Glomerular endothelial cell (primary cell): ENCODE results near the gene PTPN2. TPM values are rescaled to one million over a fixed set of nuclear protein-coding genes. Genes with fewer than 3 reads are reported as not detected.

Experiments used
- DNase-seq: peaks from one replicate; pipeline ENCODE4 v3.0.0-alpha.2; 2011; ENCODE audit warnings: low read depth, low spot score; ENCODE audit errors: extremely low read depth
- total RNA-seq: library from RNA; depleted of rRNA; stranded (reverse); fragments of >200 nt; gene quantifications from 2 replicates; pipeline ENCODE4 v1.2.3, GENCODE V29; 2015

The PTPN2 gene
- total RNA-seq, 1 donor from 2014 or later: 20.6 TPM

DNA sequence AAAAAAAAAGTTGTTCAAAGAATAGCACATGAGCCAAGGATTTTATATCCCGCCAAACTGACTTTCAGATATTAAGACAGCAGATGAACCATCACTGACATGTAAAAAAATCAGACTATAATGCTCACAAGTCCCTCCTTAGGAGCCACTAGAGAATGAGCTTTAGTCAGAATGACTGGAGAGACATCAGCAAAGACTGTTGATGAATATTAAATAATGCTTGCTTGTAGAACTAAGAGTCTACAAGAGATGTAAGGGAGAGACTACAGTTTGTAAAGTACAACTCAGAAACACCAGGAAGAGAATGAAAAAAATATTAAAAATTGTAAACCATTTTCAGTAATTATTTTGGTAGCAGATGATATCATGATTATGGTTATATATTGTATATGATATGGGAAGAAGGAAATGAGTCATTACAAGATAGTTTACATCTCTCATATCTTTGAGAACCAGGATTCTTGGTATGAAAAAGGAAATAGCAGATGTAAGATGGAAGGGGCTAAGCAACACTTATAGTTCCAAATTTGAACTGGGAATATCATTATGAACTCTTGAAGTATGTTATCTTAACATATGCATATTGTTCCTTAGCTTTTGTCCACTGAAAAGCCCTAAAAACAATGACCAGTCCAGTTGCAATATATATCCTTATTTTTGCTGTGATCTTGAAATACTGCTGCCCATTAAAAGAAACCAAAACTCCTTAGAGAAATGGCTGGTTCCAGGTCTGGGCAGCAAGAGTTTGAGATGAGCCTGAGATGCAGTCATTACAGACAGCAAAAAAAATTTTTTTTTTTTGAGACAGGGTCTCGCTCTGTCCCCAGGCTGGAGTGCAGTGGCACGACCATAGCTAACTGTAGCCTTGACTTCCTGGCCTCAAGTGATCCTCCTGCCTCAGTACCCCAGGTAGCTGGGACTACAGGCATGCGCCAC, 55.7 kb downstream of the PTPN2 start:
- DNase-seq: no peak

DNA sequence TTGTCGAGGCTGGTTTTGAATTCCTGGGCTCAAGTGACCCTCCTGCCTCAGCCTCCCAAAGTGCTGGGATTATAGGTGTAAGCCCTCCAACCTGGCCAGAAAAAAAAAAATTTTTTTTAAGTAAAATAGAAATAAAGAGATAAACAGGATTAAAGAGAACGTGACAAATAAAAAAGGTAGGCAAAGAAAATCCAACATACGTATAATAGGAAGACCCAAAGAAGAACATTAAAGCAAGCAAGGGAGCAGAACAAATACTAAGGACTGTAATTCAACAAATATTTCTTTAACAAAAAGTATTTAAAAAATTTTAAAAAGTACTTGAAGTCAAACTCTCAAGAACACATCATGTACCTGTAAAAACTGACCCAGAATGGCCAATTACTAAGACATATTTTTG, 56.4 kb downstream of the PTPN2 start:
- DNase-seq: no peak

DNA sequence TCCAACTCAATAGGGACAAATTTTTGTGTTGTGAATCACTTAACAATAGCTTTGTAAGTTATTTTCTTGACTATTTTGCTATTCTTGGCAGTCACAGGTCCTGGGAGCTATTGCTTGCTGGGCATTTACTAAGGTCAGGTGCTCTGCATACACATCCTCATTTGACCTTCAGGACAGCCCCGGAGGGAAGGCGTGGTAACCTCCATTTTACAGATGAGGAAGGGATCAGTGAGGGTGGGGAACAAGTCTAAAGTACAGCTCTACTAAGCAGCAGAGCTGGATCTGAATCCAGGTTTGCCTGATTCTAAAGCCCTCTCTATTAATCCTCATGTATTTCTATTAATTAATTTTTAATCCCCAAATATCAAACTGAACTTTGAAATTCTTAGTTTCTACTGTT, 58.8 kb downstream of the PTPN2 start:
- no peak for DNase-seq

DNA sequence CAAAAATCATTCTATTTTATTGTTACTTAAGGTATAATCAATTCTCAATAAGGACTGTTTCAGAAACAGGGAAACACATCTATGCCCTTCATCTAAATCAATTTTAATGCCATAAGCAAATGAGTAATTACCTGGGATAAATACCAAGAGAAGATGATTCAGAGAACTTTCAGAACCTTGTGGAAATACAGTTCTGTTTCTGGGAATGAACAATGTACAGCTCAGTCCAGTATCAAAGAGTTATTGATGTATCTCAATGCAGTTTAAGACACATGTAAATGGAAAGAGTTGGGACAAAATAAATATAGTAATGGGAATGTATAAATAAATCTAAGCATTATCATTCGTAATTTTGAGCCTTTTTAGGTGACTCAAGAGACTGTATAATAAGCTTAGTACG, 60.1 kb downstream of the PTPN2 start:
- DNase-seq: no peak

DNA sequence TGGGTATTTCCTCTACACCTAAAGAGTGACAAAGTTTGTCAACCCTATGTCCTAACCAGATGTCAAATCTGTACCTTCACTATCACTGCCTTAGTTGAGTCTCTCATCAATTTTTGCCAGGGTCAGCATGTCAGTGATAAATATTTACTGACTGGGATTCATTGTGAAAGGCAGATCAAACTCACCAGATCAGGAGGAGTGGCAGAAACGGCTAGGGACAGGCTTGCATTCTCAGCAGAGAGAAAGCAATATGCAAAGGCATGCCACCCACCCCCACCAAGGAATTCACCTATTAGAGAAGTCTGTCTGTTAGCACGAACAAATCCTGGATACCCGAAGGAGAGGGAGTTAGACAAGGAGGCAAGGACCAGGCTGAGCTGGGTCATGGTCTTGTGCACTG, 62.6 kb downstream of the PTPN2 start:
- DNase-seq: no peak

DNA sequence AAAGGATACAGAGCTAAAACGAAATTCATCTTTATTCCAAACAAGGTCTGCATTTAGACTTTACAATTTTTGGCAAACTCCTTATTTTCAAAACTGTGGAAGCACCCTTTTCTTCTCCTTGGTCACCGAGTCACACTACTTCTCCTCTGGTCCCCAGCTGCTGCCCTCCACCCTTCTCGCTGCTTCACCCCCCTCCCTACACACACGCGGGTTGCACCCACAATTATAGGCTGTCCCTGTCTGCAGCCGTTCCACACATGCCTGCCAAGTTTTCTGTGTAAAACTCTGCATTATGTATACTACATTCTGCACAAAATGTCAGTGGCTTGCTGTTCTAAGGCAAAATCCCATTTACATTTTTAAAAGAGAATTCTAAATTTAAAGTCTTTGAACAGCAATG, 63.5 kb downstream of the PTPN2 start:
- no peak for DNase-seq

DNA sequence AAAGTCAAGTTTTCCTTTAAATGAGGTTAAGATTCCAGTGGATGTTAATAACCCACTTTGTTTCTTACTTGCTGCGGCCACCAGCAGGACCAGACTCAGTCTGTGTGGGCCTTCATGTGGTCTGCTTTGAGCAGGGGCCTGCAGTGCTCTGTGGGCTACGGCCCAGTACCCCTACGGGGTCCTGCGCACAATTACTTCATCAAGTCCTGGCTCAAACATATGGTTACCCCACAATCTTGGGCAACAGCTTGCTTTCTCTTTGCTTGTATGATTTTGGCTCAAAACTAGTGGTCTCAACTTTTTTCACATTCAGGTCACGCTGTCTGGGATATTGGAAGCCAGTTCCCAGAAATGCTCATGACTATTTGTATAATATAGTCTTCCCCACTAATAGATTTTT, 64.2 kb downstream of the PTPN2 start:
- no peak for DNase-seq

DNA sequence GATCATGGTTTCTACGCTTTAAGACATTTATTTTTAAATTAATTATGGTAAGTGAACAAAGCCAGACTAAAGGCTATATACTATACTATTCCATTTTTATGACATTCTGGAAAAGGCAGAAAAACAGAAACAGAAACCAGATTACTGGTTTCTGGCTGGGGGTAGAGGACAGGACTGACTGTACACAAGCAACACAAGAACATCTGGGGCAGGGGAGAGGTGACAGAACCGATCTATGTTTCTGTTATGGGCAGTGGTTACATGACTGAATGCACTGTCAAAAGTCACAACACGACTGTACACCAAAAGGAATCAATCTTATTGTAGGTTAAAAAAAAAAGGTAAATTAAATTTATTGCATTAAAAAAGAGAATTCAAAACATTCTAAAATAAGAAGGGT, 64.7 kb downstream of the PTPN2 start:
- no peak for DNase-seq

DNA sequence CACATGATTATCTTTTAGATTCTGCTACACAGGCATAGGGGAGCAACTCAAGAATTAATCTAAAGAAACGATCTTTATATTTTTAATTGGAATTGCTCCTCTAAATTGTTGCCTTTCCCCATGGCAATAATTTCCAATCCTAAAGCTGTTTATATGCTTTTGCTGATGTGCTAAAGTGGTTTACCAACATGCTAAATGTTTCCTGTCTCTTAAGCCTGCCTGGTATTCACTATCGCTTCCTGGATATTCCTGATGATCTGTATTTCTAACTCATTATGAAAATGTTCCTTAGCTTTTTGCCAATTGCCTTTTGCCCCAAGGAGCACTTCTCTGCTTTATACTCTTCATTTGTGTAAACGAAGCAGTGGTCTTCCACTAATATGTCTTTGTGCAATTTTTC, 65.8 kb downstream of the PTPN2 start:
- no peak for DNase-seq

DNA sequence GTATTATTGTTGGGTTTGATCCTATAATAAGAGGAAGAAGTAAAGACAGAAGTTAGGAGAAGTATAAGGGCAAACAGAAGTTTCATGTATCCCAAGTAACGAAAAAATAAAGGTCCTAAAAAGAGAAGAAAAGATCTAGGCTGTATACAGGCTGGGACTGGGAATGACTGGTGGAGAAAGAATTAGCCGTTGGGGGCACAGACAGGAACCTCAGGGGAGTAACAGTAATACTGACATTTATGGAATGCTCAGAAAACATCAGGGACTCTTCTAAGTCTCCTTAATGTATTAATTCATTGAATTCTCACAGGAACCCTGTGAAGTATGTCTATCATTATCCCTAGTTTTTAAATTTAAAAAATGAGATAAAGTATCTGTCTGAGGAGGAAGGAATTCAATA, 67.6 kb downstream of the PTPN2 start:
- DNase-seq: no peak

DNA sequence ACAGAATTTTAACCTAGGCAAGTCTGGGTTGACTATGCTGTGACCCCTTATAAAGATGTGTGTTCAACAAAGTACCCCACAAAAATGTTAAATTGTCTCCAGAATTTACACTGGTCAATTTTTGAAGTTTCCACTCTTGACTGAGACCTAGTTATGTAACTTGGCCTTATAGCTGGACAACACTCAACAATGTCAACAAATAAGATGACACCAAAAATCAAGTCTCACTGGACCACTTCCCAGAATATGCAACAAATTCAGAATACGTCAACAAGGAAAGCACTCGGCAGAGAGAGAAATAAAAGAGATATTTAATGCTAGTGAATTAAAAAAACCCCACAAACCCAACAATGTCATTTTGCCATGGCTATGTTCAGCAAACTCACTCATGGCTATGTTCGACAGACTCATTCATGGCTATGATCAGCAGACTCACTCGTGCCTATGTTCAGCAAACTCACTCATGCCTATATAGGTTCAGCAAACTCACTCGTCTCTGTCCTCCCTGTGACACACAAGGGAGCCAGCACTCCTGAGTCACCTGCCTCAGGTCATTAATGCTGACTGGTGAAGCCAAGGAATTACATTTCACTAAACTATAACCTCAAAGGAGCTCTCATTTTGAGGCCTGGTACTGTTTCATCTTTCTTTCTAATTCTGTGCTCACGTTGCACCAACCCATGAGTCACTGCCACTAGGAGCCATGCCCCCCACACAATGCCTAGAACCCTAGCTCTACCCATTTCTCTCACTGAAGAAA, 72.7 kb downstream of the PTPN2 start:
- no peak for DNase-seq

DNA sequence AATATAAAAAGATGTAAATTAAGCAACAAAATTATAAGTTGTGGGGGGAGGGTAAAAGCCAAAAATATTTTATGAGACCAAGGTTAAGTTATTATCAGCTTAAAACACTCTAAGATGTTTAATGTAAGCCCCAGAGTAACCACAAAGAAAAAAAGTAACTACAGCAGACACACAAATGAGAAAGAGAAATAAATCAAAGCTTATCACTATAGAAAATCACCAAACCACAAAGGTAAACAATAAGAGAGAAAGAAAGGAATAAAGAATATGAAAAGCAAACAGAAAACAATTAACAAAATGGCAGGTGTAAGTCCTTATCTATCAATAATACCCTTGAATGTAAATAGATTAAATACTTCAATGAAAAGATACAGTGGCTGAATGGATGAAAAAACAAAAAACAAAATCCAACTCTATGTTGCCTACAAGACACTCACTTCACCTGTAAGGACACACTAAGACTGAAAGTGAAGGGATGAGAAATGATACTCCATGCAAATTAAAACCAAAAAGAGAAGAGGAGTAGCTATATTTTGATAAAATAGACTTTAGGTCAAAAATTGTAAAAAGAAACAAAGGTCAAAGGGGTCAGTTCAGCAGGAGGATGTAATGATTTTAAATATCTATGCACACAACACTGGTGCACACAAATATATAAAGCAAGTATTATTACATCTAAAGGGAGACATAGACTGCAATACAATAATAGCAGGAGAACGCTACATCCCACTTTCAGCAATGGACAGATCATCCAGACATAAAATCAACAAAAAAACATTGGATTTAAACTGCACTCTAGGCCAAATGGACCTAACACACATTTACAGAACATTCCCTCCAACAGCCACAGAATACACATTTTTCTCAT, 80.7 kb downstream of the PTPN2 start:
- DNase-seq: no peak

DNA sequence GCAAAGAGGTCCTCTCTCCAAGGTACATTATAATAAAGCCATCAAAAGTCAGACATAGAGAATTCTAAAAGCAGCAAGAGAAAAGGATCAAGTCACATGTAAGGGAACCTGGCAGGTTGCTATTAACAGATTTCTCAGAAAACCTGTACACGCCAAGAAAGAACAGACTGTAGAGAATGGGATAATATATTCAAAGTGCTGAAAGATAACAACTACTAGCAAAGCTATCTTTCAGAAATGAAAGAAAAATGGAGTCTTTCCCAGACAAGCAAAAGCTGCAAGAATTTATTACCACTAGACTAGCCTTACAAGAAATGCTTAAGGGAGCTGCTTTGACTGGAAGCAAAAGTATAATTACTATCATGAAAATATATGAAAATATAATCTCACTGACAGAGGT, 81.5 kb downstream of the PTPN2 start:
- no peak for DNase-seq

DNA sequence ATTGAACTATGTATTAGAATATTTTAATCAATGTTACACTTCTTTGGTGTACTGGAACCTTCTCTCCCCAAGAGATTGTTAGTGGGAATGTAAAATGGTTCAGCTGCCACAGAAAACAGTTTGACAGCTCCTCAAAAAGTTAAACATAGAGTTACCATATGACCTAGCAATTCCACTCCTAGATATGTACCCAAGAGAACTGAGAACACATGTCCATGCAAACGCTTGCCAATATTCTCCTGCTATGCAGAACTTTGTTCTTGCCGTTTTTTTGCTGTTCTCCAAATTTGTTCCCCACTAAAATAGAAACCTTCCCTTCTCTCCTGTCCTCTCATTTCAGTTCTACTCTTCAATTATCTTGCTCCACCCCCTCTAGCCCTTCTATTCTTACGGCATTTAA, 87.6 kb downstream of the PTPN2 start:
- no peak for DNase-seq

DNA sequence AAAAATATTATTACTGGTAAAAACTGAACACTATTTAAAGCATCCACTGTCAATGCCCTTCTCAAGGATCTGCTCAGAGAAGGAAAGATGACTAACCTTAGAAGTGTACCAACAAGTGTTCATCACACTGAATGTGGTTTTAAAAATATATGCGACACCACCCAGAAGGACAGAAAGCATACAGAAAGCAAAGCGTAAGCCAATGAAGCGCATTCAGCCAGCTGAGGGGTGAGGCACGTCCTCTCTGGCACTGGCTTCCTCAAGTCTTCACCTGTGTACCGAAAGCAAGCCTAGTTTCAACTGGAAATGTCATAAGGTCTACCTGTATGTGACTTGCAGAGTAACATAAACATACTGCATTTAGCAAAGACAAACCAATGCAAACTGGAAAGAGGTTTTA, 92.4 kb downstream of the PTPN2 start:
- no peak for DNase-seq

DNA sequence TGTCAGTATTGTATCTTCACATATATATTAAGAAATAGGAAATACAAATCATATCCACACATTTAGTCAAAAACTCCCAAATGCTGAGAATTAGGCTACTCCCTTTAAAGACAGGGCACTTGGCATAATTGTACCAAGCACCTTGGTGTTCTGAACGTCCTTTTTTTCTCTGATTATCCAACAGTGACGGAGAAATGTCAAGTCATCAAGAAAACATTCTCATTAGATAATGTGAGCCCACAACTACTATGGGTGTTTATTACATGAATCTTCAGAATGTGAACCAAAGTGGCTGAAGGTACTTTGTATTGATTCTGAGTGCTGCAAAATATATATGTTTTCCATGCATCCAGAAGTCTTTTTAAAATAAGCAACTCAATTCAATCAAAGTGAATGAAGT, 97.4 kb downstream of the PTPN2 start:
- DNase-seq: no peak

DNA sequence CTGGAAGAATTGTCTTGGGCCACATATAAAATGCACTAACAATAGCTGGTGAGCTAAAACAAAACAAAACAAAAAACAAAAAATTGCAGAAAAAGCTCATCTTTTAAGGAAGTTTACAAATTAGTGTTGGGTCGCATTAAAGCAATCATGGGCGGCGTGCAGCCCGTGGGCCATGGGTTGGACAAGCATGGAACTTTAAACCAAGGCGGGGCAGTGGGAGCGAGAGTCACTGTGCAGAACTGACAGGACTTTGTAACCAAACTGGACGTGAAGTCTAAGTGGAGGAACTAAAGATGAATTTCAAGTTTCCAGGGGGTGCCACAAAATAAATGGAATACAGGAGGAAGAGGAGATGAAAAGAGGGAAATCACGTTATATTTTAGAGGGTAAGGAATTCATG, 100.5 kb downstream of the PTPN2 start:
- no peak for DNase-seq

DNA sequence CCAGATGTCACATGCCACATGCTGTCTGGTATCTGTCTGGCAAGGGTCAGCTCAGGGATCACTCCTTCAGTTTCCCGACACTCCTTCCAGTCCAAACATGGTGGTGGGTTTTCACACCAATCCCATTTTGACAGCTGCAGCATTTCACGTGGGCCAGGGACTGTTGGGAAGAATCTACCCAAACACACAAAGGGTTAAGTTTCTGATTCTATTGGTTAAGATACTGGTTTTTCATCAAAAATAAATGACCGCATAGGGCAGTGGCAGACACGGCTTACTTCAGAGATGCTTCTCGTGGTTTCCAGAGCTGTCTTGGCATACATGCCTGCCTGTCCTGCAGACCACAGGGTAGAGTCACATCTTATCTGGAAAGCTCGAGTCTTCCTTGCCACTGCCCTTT, 101.5 kb downstream of the PTPN2 start:
- DNase-seq: no peak

DNA sequence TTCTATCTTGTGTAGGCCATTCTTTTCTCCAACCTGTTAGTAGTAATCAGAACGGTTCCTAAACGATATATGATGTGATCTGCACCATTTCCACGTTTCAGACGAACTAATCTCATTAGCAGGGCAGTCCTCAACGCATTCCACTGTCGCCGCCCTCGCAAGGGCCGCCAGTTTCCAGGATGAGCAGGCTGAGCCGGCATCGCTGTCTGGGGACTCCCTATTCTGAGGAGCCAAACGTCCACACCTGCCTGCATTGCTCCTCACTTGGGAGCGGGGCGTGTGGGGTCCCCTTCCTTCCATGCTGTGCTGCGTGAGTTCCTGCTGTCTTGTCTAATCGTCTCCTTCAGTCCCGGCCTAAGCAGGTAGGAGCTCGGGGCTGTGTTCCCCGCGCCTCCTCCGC, 104.6 kb downstream of the PTPN2 start:
- no peak for DNase-seq

DNA sequence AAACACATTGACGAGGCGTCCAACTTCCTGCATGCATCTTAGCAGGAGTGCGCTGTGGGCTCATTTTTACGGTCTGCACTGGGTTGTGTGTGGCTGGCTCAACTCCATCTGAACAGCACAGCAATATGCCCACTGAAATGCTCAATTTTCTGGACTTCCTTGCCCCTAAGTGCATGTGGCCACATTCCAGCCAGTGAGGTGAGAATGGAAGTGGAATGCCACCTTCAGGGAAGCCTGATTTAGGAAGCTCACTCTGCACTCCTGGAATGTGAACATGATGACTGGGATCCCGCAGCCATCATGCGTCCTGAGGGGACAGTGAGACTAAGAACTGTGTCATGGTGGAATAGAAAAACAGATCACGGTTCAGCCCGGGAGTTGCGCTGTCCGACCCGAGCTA, 105.0 kb downstream of the PTPN2 start:
- DNase-seq: no peak

DNA sequence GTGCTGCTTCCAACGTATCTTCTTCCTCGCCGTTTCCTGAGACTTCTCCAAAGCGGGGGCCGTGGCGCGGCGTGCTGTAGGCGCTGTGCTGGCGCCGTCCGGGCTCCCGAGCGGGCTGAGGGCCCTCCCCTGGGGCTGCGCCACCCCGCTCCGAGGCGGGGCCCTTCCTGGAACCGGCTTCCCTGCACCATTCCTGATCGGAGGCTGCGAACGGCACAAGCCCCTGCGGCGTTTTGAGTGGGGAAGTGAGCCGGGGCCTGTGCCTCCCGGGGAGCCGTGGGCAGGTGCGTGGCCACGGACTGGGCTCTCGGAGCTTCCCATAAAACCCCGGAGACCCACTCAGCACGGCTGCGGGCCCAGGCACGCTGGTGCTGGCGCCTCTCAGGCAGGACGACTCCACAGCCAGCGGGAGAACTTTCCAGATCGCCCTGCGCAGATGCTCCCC, 106.5 kb downstream of the PTPN2 start:
- no peak for DNase-seq
